Immature natural killer cell (primary cell): ENCODE data around the gene SORCS2. TPM values are rescaled to one million over a fixed set of nuclear protein-coding genes. Genes with fewer than 3 reads are reported as not detected.

Experiments
- DNase-seq, 3 donors: peaks; one replicate each; pipeline ENCODE4 v3.0.0; 2022; ENCODE audit warnings: mixed read lengths in 1 of 3
- H3K27ac Mint-ChIP-seq, 6 donors: one replicate each; pipeline ENCODE4 v1.8.0; 2020; ENCODE audit warnings: mixed read lengths in 6 of 6, mild to moderate bottlenecking in 5 of 6, inconsistent platforms in 4 of 6, moderate library complexity in 3 of 6
- H3K27me3 Mint-ChIP-seq, 3 donors: one replicate each; pipeline ENCODE4 v1.8.0; 2020 to 2021; ENCODE audit warnings: low read depth in 3 of 3, mild to moderate bottlenecking in 3 of 3, mixed read lengths in 3 of 3, moderate library complexity in 3 of 3, inconsistent platforms in 1 of 3
- H3K36me3 Mint-ChIP-seq, 3 donors: one replicate each; pipeline ENCODE4 v1.8.0; 2020; ENCODE audit warnings: mixed read lengths in 3 of 3, inconsistent platforms in 2 of 3, mild to moderate bottlenecking in 2 of 3
- H3K4me1 Mint-ChIP-seq, 2 donors: one replicate each; pipeline ENCODE4 v1.8.0; 2020; ENCODE audit warnings: inconsistent platforms in 2 of 2, mild to moderate bottlenecking in 2 of 2, mixed read lengths in 2 of 2, moderate library complexity in 1 of 2
- H3K4me3 Mint-ChIP-seq, 5 donors: one replicate each; pipeline ENCODE4 v1.8.0; 2020; ENCODE audit warnings: mild to moderate bottlenecking in 5 of 5, mixed read lengths in 5 of 5, inconsistent platforms in 3 of 5, moderate library complexity in 3 of 5
- H3K9me3 Mint-ChIP-seq, 6 donors: one replicate each; pipeline ENCODE4 v1.8.0; 2020; ENCODE audit warnings: mild to moderate bottlenecking in 6 of 6, mixed read lengths in 6 of 6, inconsistent platforms in 4 of 6, moderate library complexity in 3 of 6
- polyA plus RNA-seq, 3 donors: library from polyadenylated mRNA; unstranded; fragments of 300-500 nt; fragmentation: Illumina TruSeq; gene quantifications; one replicate each; pipeline ENCODE4 v1.2.3, GENCODE V29; 2021

SORCS2 gene
- polyA plus RNA-seq, 3 donors from 2014 or later: 0.04 to 0.16 TPM; not detected in 1

- Mint-ChIP-seq H3K4me1 (peaks cover 0 to 8% of the 10 kb centered on the region in 2 donors), H3K27me3 (peaks cover 0 to 14% (median 3%) of the 10 kb centered on the region in 3 donors), H3K9me3 (peaks cover 3 to 12% (median 5%) of the 10 kb centered on the region in 6 donors), H3K4me3 (no peak overlapping the region), H3K36me3 (peaks cover 0 to under 1% (median 0%) of the 10 kb centered on the region in 3 donors), H3K27ac (no peak overlapping the region)
- DNase-seq: no peak
Measured at GRCh38 chr4:7584098-7584497, 391.8 kb downstream of the SORCS2 start.

- peaks cover 0 to 15% (median 3%) of the 10 kb centered on the region in 3 donors for H3K27me3 Mint-ChIP-seq
- peaks cover 0 to 10% (median under 1%) of the 10 kb centered on the region in 6 donors for H3K9me3 Mint-ChIP-seq
- no peak overlapping the region for H3K4me3 Mint-ChIP-seq
- no peaks in the 10 kb centered on the region for H3K36me3 Mint-ChIP-seq
- peaks cover 0 to 8% of the 10 kb centered on the region in 2 donors for H3K4me1 Mint-ChIP-seq
- DNase-seq: no peak
- H3K27ac Mint-ChIP-seq: no peak overlapping the region
Measured at GRCh38 chr4:7584606-7585159, 392.3 kb downstream of the SORCS2 start.

- no peaks in the 10 kb centered on the region for H3K36me3 Mint-ChIP-seq
- no peak for DNase-seq
- H3K9me3 Mint-ChIP-seq: peaks cover 0 to 6% (median 0%) of the 10 kb centered on the region in 6 donors
- H3K27me3 Mint-ChIP-seq: peaks cover 0 to 18% (median 3%) of the 10 kb centered on the region in 3 donors
- H3K4me1 Mint-ChIP-seq: peaks cover 0 to 8% of the 10 kb centered on the region in 2 donors
- H3K27ac Mint-ChIP-seq: no peak overlapping the region
- no peak overlapping the region for H3K4me3 Mint-ChIP-seq
Measured at GRCh38 chr4:7585768-7586167, 393.4 kb downstream of the SORCS2 start.

GRCh38 chr4:7587433-7588405 is 395.4 kb downstream of the SORCS2 start:
- Mint-ChIP-seq H3K4me3 (no peak overlapping the region), H3K9me3 (peaks cover 0 to 6% (median 0%) of the 10 kb centered on the region in 6 donors), H3K27ac (no peak overlapping the region), H3K4me1 (peaks cover 0 to 8% of the 10 kb centered on the region in 2 donors), H3K27me3 (peaks cover 0 to 21% (median 3%) of the 10 kb centered on the region in 3 donors), H3K36me3 (no peaks in the 10 kb centered on the region)
- peak in 1 of 3 donors; percentile 14 for DNase-seq

- peaks cover 0 to 6% (median 0%) of the 10 kb centered on the region in 6 donors for H3K9me3 Mint-ChIP-seq
- no peak overlapping the region for H3K4me3 Mint-ChIP-seq
- peaks cover 0 to 8% of the 10 kb centered on the region in 2 donors for H3K4me1 Mint-ChIP-seq
- H3K36me3 Mint-ChIP-seq: no peaks in the 10 kb centered on the region
- DNase-seq: no peak
- H3K27ac Mint-ChIP-seq: no peak overlapping the region
- peaks cover 0 to 21% (median 2%) of the 10 kb centered on the region in 3 donors for H3K27me3 Mint-ChIP-seq
Measured at GRCh38 chr4:7590189-7590588, 397.9 kb downstream of the SORCS2 start.

- H3K27ac Mint-ChIP-seq: peak overlapping the region in 1 of 6 donors; percentile 35
- DNase-seq: no peak
- peaks cover 0 to 10% of the 10 kb centered on the region in 2 donors for H3K4me1 Mint-ChIP-seq
- peaks cover 0 to 5% (median 0%) of the 10 kb centered on the region in 6 donors for H3K9me3 Mint-ChIP-seq
- H3K36me3 Mint-ChIP-seq: no peaks in the 10 kb centered on the region
- H3K27me3 Mint-ChIP-seq: peaks cover 0 to 21% (median 2%) of the 10 kb centered on the region in 3 donors
- H3K4me3 Mint-ChIP-seq: no peak overlapping the region
Measured at GRCh38 chr4:7590899-7591298, 398.6 kb downstream of the SORCS2 start.

- H3K36me3 Mint-ChIP-seq: no peaks in the 10 kb centered on the region
- no peak overlapping the region for H3K4me3 Mint-ChIP-seq
- peaks cover 0 to 21% (median 2%) of the 10 kb centered on the region in 3 donors for H3K27me3 Mint-ChIP-seq
Measured at GRCh38 chr4:7591409-7592053, 399.2 kb downstream of the SORCS2 start.

GRCh38 chr4:7593646-7594412 is 401.5 kb downstream of the SORCS2 start:
- Mint-ChIP-seq H3K4me1 (peaks cover 3 to 13% of the 10 kb centered on the region in 2 donors), H3K4me3 (no peak overlapping the region), H3K27ac (no peak overlapping the region), H3K36me3 (no peaks in the 10 kb centered on the region), H3K27me3 (peaks cover 0 to 13% (median 2%) of the 10 kb centered on the region in 3 donors), H3K9me3 (no peaks in the 10 kb centered on the region)
- DNase-seq: no peak

More at GRCh38 chr4:7591409-7592053, 399.2 kb downstream of the SORCS2 start:
- Mint-ChIP-seq H3K9me3 (no peaks in the 10 kb centered on the region), H3K4me1 (peaks cover 0 to 17% of the 10 kb centered on the region in 2 donors), H3K27ac (no peak overlapping the region)
- no peak for DNase-seq

- H3K36me3 Mint-ChIP-seq: no peaks in the 10 kb centered on the region
- peaks cover 3 to 13% of the 10 kb centered on the region in 2 donors for H3K4me1 Mint-ChIP-seq
- H3K9me3 Mint-ChIP-seq: no peaks in the 10 kb centered on the region
- no peak overlapping the region for H3K27ac Mint-ChIP-seq
- H3K27me3 Mint-ChIP-seq: peaks cover 2 to 6% (median 4%) of the 10 kb centered on the region in 3 donors
- no peak overlapping the region for H3K4me3 Mint-ChIP-seq
- DNase-seq: no peak
Measured at GRCh38 chr4:7595934-7596461, 403.7 kb downstream of the SORCS2 start.

GRCh38 chr4:7596918-7597606 is 404.7 kb downstream of the SORCS2 start:
- no peaks in the 10 kb centered on the region for H3K9me3 Mint-ChIP-seq
- H3K36me3 Mint-ChIP-seq: no peaks in the 10 kb centered on the region
- H3K4me1 Mint-ChIP-seq: peaks cover 3 to 13% of the 10 kb centered on the region in 2 donors
- no peak for DNase-seq
- peaks cover 2 to 6% (median 4%) of the 10 kb centered on the region in 3 donors for H3K27me3 Mint-ChIP-seq
- H3K27ac Mint-ChIP-seq: peak overlapping the region in 1 of 6 donors; percentile 21
- no peak overlapping the region for H3K4me3 Mint-ChIP-seq

- H3K4me1 Mint-ChIP-seq: peaks cover 5 to 23% of the 10 kb centered on the region in 2 donors
- peaks cover 0 to 9% (median 0%) of the 10 kb centered on the region in 3 donors for H3K36me3 Mint-ChIP-seq
- H3K27me3 Mint-ChIP-seq: peaks cover 2 to 4% (median 3%) of the 10 kb centered on the region in 3 donors
- no peak for DNase-seq
- H3K9me3 Mint-ChIP-seq: no peaks in the 10 kb centered on the region
- no peak overlapping the region for H3K4me3 Mint-ChIP-seq
- peak overlapping the region in 1 of 6 donors; percentile 45 for H3K27ac Mint-ChIP-seq
Measured at GRCh38 chr4:7598939-7599790, 406.8 kb downstream of the SORCS2 start.
